DND-41 (cell line): ENCODE measurements around the gene CTAG2.

ENCODE experiments used
- CTCF ChIP-seq: IDR thresholded peaks from 2 replicates; pipeline ENCODE4 v1.5.1; 2012; ENCODE audit warnings: borderline replicate concordance, low read length, moderate library complexity, mild to moderate bottlenecking; ENCODE audit not compliant: poor library complexity, severe bottlenecking; ENCODE audit errors: extremely low read depth
- EZH2 ChIP-seq: IDR thresholded peaks from 3 replicates; pipeline ENCODE4 v1.6.1; 2012; ENCODE audit warnings: borderline replicate concordance, low read depth, mild to moderate bottlenecking, moderate library complexity, low read length, inconsistent platforms; ENCODE audit not compliant: severe bottlenecking

- TF ChIP-seq CTCF, result no peak
- no peak for TF ChIP-seq EZH2
Observed at GRCh38 chrX:154695911-154696675, 42.7 kb upstream of the CTAG2 start.
